Measurements from ENCODE around the gene UBL5. TPM values are rescaled to one million over a fixed set of nuclear protein-coding genes. Genes with fewer than 3 reads are reported as not detected.

Gene UBL5
- total and polyA plus RNA-seq, 4 donors = 155 to 339 (median 205) TPM

DNA sequence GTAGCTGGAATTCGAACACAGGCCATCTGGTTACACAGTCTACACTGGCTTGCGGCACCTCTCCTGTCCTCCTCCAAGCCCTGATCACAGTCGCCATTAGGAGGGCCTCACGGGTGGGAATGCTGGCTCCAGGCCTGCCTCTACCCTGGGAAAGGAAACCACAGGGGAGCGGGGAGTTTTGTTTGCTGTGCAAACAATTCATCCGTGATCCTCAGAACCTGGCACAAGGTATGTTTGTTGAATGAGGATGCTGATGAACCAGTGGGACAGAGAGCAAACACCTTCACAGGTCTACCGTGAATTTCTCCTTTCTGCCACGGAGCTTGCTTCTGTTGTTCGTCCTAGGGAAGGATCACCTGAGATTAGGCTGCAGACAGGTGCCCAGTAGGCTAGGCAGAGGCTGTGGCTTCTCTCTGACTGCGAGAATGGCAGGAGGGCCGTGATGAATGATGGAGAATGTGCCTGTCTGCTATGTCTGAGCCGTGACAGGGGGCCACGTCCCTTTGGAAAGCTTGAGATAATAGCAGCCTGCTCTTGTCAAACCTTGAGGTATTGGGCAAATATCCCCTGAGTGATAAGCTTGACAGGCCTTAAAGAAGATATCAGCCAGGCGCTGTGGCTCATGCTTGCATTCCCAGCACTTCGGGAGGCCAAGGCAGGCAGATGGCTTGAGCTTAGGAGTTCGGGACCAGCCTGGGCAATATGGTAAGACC lies 44.1 kb downstream of the UBL5 start:
- H3K36me3 ChIP-seq (ENCODE audit: control insufficient read depth in 4 of 4, insufficient read depth in 3 of 4, low read depth in 1 of 4, low read length in 3 of 4) = no peaks in the 10 kb centered on the region
- H3K9me3 ChIP-seq (ENCODE audit: control insufficient read depth in 4 of 4, low read length in 3 of 4) = no peaks in the 10 kb centered on the region
- 51% methylated on average over 16 of the region's 16 CpGs for WGBS
- no peaks in the 10 kb centered on the region for H3K4me1 ChIP-seq (ENCODE audit: control insufficient read depth in 4 of 4, insufficient read depth in 4 of 4, low read length in 3 of 4)
- H3K27me3 ChIP-seq (ENCODE audit: control insufficient read depth in 4 of 4, insufficient read depth in 4 of 4, low read length in 3 of 4) = no peaks in the 10 kb centered on the region
- TF ChIP-seq RAD21 (IDR thresholded peaks at IDR 0.05) = no peak
- TF ChIP-seq, protein P1, sequence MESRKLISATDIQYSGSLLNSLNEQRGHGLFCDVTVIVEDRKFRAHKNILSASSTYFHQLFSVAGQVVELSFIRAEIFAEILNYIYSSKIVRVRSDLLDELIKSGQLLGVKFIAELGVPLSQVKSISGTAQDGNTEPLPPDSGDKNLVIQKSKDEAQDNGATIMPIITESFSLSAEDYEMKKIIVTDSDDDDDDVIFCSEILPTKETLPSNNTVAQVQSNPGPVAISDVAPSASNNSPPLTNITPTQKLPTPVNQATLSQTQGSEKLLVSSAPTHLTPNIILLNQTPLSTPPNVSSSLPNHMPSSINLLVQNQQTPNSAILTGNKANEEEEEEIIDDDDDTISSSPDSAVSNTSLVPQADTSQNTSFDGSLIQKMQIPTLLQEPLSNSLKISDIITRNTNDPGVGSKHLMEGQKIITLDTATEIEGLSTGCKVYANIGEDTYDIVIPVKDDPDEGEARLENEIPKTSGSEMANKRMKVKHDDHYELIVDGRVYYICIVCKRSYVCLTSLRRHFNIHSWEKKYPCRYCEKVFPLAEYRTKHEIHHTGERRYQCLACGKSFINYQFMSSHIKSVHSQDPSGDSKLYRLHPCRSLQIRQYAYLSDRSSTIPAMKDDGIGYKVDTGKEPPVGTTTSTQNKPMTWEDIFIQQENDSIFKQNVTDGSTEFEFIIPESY (IDR thresholded peaks at IDR 0.05) = no peak
- no peak for TF ChIP-seq TAF1 (conservative IDR thresholded peaks at IDR 0.05)
- TF ChIP-seq SP1 (IDR thresholded peaks at IDR 0.05) = no peak
- no peak for TF ChIP-seq GABPA (IDR thresholded peaks at IDR 0.05 in 1 of 2, conservative IDR thresholded peaks at IDR 0.05 in 1 of 2)
- TF ChIP-seq FOXA1 (IDR thresholded peaks at IDR 0.05) = no peak
- no peak for TF ChIP-seq FOXA2 (IDR thresholded peaks at IDR 0.05)
- TF ChIP-seq, protein P2, sequence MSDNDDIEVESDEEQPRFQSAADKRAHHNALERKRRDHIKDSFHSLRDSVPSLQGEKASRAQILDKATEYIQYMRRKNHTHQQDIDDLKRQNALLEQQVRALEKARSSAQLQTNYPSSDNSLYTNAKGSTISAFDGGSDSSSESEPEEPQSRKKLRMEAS (IDR thresholded peaks at IDR 0.05) = no peak
- TF ChIP-seq EGR1 (IDR thresholded peaks at IDR 0.05; ENCODE audit: low read depth in 2 of 2) = no peak
- TF ChIP-seq, protein P3, sequence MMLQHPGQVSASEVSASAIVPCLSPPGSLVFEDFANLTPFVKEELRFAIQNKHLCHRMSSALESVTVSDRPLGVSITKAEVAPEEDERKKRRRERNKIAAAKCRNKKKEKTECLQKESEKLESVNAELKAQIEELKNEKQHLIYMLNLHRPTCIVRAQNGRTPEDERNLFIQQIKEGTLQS (IDR thresholded peaks at IDR 0.05) = no peak
- TF ChIP-seq, protein P4, sequence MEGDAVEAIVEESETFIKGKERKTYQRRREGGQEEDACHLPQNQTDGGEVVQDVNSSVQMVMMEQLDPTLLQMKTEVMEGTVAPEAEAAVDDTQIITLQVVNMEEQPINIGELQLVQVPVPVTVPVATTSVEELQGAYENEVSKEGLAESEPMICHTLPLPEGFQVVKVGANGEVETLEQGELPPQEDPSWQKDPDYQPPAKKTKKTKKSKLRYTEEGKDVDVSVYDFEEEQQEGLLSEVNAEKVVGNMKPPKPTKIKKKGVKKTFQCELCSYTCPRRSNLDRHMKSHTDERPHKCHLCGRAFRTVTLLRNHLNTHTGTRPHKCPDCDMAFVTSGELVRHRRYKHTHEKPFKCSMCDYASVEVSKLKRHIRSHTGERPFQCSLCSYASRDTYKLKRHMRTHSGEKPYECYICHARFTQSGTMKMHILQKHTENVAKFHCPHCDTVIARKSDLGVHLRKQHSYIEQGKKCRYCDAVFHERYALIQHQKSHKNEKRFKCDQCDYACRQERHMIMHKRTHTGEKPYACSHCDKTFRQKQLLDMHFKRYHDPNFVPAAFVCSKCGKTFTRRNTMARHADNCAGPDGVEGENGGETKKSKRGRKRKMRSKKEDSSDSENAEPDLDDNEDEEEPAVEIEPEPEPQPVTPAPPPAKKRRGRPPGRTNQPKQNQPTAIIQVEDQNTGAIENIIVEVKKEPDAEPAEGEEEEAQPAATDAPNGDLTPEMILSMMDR (IDR thresholded peaks at IDR 0.05; ENCODE audit: low read depth, low read length, missing input control) = no peak
- no peak overlapping the region for H3K4me3 ChIP-seq (ENCODE audit: low read depth in 1 of 3, low read length in 3 of 3)
- H3K27ac ChIP-seq (ENCODE audit: low read depth in 1 of 2, low read length in 2 of 2) = no peak overlapping the region
- H3K9ac ChIP-seq (ENCODE audit: low read depth in 1 of 2, low read length in 2 of 2) = no peak overlapping the region
- DNase-seq (ENCODE audit: low spot score) = no peak

DNA sequence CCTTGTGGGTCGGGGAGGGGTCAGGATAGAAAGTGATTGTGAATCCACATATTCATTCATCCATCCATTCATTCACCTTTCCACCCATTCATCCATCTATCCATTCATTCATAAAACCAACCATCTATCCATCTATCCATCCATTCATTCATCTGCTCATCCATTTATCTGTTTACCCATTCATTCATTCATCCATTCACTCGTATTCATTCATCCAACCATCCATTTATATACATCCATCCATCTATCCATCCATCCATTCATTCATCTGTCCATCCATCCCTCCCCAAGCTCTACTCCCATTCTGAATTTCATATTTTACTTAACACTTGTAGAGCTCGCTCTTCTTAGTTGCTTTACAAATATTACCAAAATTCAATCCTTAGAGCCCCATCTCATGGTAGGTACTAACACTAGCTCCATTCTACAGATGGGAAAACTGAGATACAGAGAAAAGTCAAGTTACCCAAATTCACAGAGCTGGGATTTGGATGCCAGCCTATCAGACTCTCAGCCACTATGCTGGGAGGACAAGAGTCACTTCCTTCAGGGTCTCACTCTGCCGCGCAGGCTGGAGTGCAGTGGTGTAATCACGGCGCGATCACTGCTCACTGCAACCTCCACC lies 45.0 kb downstream of the UBL5 start:
- Histone ChIP-seq H3K4me3 (ENCODE audit: low read depth in 1 of 3, low read length in 3 of 3) (no peak overlapping the region), H3K27ac (ENCODE audit: low read depth in 1 of 2, low read length in 2 of 2) (no peak overlapping the region), H3K9me3 (ENCODE audit: control insufficient read depth in 4 of 4, low read length in 3 of 4) (no peaks in the 10 kb centered on the region), H3K9ac (ENCODE audit: low read depth in 1 of 2, low read length in 2 of 2) (no peak overlapping the region), H3K27me3 (ENCODE audit: control insufficient read depth in 4 of 4, insufficient read depth in 4 of 4, low read length in 3 of 4) (no peaks in the 10 kb centered on the region), H3K4me1 (ENCODE audit: control insufficient read depth in 4 of 4, insufficient read depth in 4 of 4, low read length in 3 of 4) (no peaks in the 10 kb centered on the region), H3K36me3 (ENCODE audit: control insufficient read depth in 4 of 4, insufficient read depth in 3 of 4, low read depth in 1 of 4, low read length in 3 of 4) (no peaks in the 10 kb centered on the region)
- no peak for DNase-seq (ENCODE audit: low spot score)
- 94% methylated on average over 8 of the region's 8 CpGs for WGBS
- TF ChIP-seq HNF4G (IDR thresholded peaks at IDR 0.05) = no peak
- TF ChIP-seq GABPA (IDR thresholded peaks at IDR 0.05 in 1 of 2, conservative IDR thresholded peaks at IDR 0.05 in 1 of 2) = no peak
- TF ChIP-seq RXRA (IDR thresholded peaks at IDR 0.05) = no peak
- TF ChIP-seq HNF4A (conservative IDR thresholded peaks at IDR 0.05) = no peak
- no peak for TF ChIP-seq NR2F2 (IDR thresholded peaks at IDR 0.05)
- TF ChIP-seq, protein P1 (IDR thresholded peaks at IDR 0.05) = no peak
- TF ChIP-seq FOXA1 (IDR thresholded peaks at IDR 0.05) = no peak
- TF ChIP-seq, protein P4 (IDR thresholded peaks at IDR 0.05; ENCODE audit: low read depth, low read length, missing input control) = no peak
- TF ChIP-seq TAF1 (conservative IDR thresholded peaks at IDR 0.05) = no peak
- no peak for TF ChIP-seq RAD21 (IDR thresholded peaks at IDR 0.05)
- no peak for TF ChIP-seq JUND (IDR thresholded peaks at IDR 0.05)
- TF ChIP-seq, protein P5, sequence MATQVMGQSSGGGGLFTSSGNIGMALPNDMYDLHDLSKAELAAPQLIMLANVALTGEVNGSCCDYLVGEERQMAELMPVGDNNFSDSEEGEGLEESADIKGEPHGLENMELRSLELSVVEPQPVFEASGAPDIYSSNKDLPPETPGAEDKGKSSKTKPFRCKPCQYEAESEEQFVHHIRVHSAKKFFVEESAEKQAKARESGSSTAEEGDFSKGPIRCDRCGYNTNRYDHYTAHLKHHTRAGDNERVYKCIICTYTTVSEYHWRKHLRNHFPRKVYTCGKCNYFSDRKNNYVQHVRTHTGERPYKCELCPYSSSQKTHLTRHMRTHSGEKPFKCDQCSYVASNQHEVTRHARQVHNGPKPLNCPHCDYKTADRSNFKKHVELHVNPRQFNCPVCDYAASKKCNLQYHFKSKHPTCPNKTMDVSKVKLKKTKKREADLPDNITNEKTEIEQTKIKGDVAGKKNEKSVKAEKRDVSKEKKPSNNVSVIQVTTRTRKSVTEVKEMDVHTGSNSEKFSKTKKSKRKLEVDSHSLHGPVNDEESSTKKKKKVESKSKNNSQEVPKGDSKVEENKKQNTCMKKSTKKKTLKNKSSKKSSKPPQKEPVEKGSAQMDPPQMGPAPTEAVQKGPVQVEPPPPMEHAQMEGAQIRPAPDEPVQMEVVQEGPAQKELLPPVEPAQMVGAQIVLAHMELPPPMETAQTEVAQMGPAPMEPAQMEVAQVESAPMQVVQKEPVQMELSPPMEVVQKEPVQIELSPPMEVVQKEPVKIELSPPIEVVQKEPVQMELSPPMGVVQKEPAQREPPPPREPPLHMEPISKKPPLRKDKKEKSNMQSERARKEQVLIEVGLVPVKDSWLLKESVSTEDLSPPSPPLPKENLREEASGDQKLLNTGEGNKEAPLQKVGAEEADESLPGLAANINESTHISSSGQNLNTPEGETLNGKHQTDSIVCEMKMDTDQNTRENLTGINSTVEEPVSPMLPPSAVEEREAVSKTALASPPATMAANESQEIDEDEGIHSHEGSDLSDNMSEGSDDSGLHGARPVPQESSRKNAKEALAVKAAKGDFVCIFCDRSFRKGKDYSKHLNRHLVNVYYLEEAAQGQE (IDR thresholded peaks at IDR 0.05) = no peak

Data from liver (tissue), 9 donors.